ENCODE results near the gene AK8.

DNA sequence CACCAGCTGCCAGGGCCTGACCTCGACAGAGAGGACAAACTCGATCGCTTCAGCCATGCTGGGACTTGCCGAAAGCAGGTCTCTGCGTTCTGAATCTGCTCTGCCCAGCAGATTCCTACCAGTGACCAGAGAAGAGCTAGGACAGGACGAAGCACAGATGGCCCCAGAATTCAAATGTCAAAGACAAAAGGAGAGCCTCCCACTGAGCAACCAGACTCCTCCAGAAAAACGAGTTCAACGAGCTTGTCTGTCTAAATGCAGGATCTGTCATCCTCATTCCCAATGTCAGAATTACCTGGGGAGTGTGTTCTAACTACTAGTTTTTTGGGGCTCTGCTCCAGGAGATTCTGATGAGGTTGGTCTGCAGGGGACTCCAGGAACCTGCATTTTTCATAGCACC is 13.4 kb downstream of the AK8 start:
- no peak for TF ChIP-seq POLR2A (IDR thresholded peaks at IDR 0.05)
- TF ChIP-seq, protein P1, sequence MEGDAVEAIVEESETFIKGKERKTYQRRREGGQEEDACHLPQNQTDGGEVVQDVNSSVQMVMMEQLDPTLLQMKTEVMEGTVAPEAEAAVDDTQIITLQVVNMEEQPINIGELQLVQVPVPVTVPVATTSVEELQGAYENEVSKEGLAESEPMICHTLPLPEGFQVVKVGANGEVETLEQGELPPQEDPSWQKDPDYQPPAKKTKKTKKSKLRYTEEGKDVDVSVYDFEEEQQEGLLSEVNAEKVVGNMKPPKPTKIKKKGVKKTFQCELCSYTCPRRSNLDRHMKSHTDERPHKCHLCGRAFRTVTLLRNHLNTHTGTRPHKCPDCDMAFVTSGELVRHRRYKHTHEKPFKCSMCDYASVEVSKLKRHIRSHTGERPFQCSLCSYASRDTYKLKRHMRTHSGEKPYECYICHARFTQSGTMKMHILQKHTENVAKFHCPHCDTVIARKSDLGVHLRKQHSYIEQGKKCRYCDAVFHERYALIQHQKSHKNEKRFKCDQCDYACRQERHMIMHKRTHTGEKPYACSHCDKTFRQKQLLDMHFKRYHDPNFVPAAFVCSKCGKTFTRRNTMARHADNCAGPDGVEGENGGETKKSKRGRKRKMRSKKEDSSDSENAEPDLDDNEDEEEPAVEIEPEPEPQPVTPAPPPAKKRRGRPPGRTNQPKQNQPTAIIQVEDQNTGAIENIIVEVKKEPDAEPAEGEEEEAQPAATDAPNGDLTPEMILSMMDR (IDR thresholded peaks at IDR 0.05): no peak

All from body of pancreas (tissue), 4 donors.